ENCODE measurements around the gene FARP1. TPM values are rescaled to one million over a fixed set of nuclear protein-coding genes. Genes with fewer than 3 reads are reported as not detected.
"Not testable (repeated sequence)": the region's sequence is repeated elsewhere in the genome, so short reads cannot be mapped to it uniquely, and the experiment has no call there.

The FARP1 gene
- polyA plus RNA-seq, 1 donor, result 73.0 TPM

- no peak for DNase-seq (ENCODE audit: low read depth)
These were observed 117.7 kb downstream of the FARP1 start for GRCh38 chr13:98260357-98261164.

- no peak for DNase-seq (ENCODE audit: low read depth)
These were observed 118.3 kb downstream of the FARP1 start for GRCh38 chr13:98261165-98261702.

DNA sequence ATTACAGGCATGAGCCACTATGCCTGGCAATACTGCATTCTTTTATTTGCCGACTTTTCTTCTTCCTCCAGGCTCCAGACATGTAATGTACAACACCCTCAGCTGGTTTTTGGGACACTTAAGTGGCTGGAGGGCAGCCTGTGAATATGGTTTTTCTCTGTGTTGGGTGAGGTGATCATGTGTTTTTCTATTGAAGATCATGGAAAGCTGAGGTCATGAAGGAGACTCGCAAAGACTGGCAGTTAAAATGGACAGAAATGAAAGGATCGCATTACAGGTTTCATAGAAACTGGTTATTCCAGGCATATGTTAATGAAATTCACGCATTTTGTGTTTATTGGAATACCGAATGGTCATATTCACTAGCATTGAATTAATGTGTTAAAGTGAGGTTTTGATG is 119.4 kb downstream of the FARP1 start:
- no peak for DNase-seq (ENCODE audit: low read depth)

DNA sequence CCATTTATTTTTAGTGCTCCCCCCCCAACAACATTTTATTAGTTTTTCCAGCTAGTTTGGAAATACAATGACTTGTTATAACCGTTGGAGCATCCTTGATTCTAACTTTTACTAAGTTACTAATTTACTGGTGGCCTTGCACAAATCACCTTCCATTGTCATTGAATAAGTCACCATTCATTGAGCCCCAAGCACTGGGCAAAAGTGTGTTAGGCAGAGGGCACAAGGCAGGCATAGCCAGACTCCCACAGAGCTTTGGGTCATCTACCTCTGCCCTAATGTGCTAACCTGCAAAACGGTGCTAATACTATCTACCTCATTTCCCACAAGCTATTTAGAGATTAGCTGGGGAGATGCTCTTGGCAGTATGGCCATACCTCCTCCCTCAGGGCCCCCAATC is 120.9 kb downstream of the FARP1 start:
- DNase-seq (ENCODE audit: low read depth), result no peak

DNA sequence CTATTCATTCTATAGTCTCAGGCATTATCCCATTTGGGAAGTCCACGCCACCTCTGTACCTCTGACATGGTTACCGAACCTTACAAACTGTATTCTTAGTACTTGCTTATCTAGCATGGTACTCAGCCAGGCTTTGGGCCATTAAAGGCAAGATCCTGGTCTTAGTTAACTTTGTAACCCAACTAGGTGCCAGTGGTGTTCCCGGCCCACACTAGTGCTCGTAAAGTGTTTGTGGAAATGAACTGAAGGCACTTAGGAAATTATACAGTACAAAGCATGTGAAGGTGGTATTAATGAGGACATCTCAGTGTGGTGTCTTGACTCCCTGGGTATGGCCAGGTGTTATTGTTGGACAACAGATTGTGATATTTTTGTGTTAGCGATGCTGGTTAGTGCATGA is 122.0 kb downstream of the FARP1 start:
- no peak for DNase-seq (ENCODE audit: low read depth)

DNA sequence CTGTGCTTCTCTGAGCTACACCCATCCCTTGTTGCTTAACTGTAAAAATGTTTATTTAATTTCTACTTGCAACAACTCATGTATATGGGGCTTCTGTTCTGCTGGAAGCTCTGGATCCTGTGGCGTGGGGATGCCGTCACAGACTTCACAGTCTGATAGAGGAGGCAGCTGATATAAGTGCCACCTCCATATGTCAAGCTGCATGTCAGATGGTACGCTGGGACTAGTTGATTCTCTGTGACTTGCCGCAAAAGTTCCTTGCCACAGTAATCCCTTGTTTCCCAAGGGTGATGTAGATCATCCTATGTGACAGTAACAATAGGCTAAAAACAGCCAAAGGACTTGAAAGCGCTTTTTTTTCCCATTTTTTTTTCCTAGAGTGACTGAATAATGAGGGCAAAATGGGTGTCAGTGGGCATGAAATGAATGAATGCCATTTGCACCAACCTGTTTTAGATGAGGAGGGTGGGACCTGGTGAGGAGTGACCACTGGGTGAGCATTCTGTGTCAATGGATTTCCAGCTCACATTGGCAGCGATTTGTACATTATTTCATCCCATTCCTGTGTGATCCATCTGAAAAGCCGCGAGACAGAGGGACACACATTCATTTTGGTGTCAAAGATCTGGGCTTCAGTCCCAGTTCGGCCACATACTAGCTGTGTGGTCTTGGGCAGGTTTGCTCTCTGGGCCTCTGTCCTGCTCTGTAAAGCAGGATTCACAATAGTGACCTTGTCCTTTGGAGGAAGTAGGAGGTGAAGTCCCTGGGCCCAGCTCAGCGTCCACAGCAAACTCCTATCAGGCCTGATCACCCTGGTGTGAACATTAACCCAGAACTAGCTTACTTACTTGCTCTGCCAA is 123.0 kb downstream of the FARP1 start:
- DNase-seq (ENCODE audit: low read depth), result no peak

DNA sequence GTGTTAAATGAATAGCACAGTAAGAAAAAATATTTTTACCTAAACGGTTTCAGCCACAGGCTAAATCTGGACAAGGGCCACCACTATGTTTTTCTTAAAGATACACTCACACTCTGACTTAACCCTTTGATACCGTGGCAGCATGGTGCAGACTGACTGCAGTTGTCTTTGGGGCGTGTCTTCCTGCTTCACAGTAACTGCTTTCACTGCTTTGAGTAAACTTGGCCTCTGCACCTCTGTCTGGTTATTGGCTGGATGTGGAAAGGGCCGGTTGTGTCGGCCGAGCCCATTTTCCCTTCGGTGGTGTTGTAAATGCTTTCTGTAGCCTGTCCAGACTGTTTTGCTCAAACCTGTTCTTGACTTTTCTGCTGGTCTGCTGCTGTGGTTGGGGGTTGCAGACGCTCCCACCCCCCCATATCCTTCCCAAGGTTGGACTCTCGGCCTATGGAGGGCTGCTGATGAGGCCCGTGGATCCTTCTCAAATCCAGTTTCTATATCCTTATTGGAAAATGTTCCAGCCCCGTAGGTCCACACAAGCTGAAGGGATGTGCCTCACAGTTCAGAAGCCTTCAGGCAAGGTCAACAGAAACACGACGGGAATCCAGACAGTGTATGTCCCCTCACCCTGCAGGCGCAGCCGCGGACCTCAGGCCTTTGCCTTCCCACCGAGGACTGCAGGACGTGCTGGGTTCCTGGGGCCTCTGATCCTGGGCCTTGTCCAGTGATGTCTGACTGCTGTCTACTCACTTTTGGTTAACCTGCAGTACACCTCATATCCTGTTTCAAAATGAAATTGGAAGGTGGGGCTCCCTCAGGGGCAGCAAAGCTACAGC is 124.4 kb downstream of the FARP1 start:
- no peak for DNase-seq (ENCODE audit: low read depth)

GRCh38 chr13:98269386-98269785 is 126.5 kb downstream of the FARP1 start:
- no peak for DNase-seq (ENCODE audit: low read depth)

DNA sequence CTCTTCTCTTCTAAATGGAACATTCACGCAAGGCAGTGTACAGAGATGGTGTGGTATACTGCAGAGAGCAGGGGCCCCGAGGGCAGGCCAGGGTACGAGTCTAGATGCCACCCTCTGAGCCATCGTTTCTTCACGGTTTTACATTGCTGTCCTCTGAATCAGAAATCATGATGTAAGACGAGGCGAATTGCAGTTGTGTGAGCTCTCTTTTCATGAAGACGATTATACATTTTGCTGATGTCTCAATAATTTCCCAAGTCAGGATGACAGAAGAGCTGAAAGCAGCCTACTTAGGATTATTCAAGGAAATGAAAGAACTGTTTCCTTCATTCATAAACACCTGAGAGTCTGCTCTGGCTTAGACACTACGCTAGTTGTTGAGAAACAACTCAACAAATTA is 127.9 kb downstream of the FARP1 start:
- no peak for DNase-seq (ENCODE audit: low read depth)

DNA sequence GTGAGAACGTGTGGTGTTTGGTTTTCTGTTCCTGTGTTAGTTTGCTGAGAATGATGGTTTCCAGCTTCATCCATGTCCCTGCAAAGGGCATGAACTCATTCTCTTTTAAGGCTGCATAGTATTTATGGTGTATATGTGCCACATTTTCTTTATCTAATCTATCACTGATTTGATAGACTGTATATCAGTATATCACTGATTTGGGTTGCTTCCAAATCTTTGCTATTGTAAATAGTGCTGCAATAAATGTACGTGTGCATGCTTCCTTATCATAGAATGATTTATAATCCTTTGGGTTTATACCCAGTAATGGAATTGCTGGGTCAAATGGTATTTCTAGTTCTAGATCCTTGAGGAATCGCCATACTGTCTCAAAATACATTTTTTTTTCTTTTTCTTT is 128.8 kb downstream of the FARP1 start:
- DNase-seq (ENCODE audit: low read depth), result not testable (repeated sequence)

DNA sequence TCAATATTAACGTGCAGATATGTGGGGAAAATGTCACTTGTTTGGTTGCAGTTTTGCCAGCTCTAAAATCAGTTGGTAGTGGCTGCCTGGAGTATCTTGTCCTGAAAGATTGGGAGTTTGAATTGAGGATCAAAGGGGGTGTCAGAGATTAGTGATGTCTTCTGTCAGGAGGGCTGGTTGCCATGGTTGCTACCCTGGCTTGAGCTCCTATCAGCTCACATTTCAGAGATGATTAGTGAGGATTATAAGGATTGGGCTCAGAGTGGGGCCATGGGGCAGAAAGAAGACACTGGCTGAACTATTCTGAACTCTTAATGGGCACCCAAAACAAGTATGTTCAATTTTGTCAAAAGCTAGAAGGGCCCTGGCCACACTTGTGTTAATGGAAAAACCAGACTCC is 129.7 kb downstream of the FARP1 start:
- no peak for DNase-seq (ENCODE audit: low read depth)

GRCh38 chr13:98273067-98273823 is 130.4 kb downstream of the FARP1 start:
- no peak for DNase-seq (ENCODE audit: low read depth)

- no peak for DNase-seq (ENCODE audit: low read depth)
These were observed 131.2 kb downstream of the FARP1 start for GRCh38 chr13:98273824-98274742.

GRCh38 chr13:98274921-98275487 is 132.1 kb downstream of the FARP1 start:
- no peak for DNase-seq (ENCODE audit: low read depth)

GRCh38 chr13:98275681-98276171 is 132.8 kb downstream of the FARP1 start:
- DNase-seq (ENCODE audit: low read depth), result no peak

DNA sequence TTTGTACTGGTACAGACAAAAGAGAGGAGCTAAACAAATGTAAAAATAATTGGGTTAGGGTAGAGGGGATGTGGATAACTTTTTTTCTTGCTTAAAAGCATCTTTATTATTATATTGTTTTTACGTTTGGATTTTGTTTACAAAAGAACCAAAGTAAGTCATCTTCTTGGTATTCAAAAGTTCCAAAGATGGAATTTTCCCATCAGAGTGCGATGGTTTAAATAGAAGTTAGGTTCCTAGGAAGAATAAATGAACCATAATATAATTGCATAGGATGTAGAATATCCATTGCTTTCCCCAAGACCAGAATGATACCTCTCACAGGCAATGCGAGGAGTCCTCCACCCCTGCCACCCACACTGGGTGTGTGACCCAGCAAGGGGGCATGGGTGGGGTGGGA is 133.6 kb downstream of the FARP1 start:
- no peak for DNase-seq (ENCODE audit: low read depth)

GRCh38 chr13:98278068-98278724 is 135.3 kb downstream of the FARP1 start:
- DNase-seq (ENCODE audit: low read depth), result no peak

DNA sequence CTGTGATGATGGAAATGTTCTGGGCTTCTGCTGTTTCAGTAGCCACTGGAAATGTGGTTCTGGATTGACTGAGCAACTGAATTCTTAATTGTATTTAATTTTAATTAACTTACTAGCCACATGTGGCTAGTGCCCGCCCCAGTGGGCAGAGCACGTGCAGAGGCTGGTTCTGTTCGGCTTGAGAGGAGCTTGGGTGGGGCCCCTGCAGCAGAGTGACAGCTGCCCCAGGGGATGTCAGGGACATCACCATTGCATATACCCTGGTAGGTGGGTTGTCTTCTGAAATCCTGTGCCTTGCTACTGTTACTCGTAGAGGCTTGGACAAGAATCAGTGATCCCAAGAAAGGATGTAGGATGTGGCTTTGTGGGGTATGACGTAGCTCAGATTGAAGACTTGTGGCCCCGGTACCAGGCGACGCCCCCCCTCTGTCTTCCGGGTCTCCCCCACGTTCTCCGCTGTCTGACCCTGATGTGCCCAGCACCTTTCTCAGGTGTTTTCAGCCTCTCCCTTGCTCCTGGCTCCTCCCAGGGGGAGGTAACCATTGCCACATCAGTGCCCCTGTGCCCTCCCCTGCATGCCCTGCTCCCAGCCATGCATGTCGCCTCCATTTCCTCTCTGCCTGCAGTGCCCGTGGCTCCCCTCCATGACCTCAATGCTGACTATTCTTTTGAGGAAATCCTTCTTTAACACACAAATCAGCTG is 136.7 kb downstream of the FARP1 start:
- no peak for DNase-seq (ENCODE audit: low read depth)
